Smooth muscle cell (in vitro differentiated cells): ENCODE measurements around the gene METTL27. TPM values are rescaled to one million over a fixed set of nuclear protein-coding genes. Genes with fewer than 3 reads are reported as not detected.

Experiments used
- DNase-seq: peaks from one replicate; lab custom pipeline; 2025; ENCODE audit not compliant: unreplicated experiment; lab: John Stamatoyannopoulos, UW
- H2AFZ ChIP-seq: fragments of 200-600 bp; sonication (generic); 2 replicates; pipeline ENCODE4 v1.6.0; 2016; ENCODE audit warnings: antibody characterized with exemption, low read depth, mild to moderate bottlenecking
- H3F3A ChIP-seq: fragments of 200-600 bp; sonication (generic); 2 replicates; pipeline ENCODE4 v1.6.0; 2017; ENCODE audit warnings: antibody characterized with exemption, low read depth
- H3K27ac ChIP-seq: fragments of 200-600 bp; sonication (generic); 2 replicates; pipeline ENCODE4 v1.5.1; 2016; ENCODE audit warnings: low read depth, mild to moderate bottlenecking
- H3K27me3 ChIP-seq: fragments of 200-600 bp; sonication (generic); 2 replicates; pipeline ENCODE4 v1.6.1; 2016; ENCODE audit warnings: low read depth, mild to moderate bottlenecking
- H3K36me3 ChIP-seq: fragments of 200-600 bp; sonication (generic); 2 replicates; pipeline ENCODE4 v1.5.1; 2016; ENCODE audit warnings: low read depth
- H3K4me1 ChIP-seq: fragments of 200-600 bp; sonication (generic); 2 replicates; pipeline ENCODE4 v1.5.1; 2016; ENCODE audit warnings: low read depth
- H3K4me2 ChIP-seq: fragments of 200-600 bp; sonication (generic); 2 replicates; pipeline ENCODE4 v1.6.0; 2016; ENCODE audit warnings: mild to moderate bottlenecking
- H3K4me3 ChIP-seq: fragments of 200-600 bp; sonication (generic); 2 replicates; pipeline ENCODE4 v1.5.1; 2016; ENCODE audit warnings: mild to moderate bottlenecking
- H3K79me2 ChIP-seq: fragments of 200-600 bp; sonication (generic); 2 replicates; pipeline ENCODE4 v1.6.0; 2016; ENCODE audit warnings: low read depth, mild to moderate bottlenecking
- H3K9ac ChIP-seq: fragments of 200-600 bp; sonication (generic); 2 replicates; pipeline ENCODE4 v1.6.0; 2016; ENCODE audit warnings: low read depth
- H3K9me3 ChIP-seq: fragments of 200-600 bp; sonication (generic); replicated peaks from 2 replicates; pipeline ENCODE4 v1.5.1; 2016; ENCODE audit warnings: low read depth
- H4K20me1 ChIP-seq: fragments of 200-600 bp; sonication (generic); 2 replicates; pipeline ENCODE4 v1.6.0; 2016; ENCODE audit warnings: low read depth
- WGBS: methylation state at CpG from one replicate; pipeline ENCODE4 v1.1.7; 2016; ENCODE audit warnings: low lambda C conversion rate; 5-methylcytosine and 5-hydroxymethylcytosine counted together
- polyA plus RNA-seq: library from polyadenylated mRNA; unstranded; fragments of >200 nt; fragmentation: Nextera tagmentation; extraction: Ambion mirVana; gene quantifications from 2 replicates; pipeline ENCODE4 v1.2.1, GENCODE V29; 2016
- total RNA-seq: library from RNA; depleted of rRNA; stranded (reverse); fragments of >200 nt; gene quantifications from 2 replicates; pipeline ENCODE4 v1.2.3, GENCODE V29; 2014
- TF ChIP-seq, protein P1 (sequence below): fragments of 200-600 bp; sonication (generic); IDR thresholded peaks from 2 replicates; pipeline ENCODE4 v1.5.1; 2017; ENCODE audit warnings: borderline replicate concordance, mild to moderate bottlenecking, antibody characterized with exemption; ENCODE audit not compliant: insufficient read depth, poor library complexity, severe bottlenecking

Gene METTL27
- total and polyA plus RNA-seq, 2 experiments from 2014 or later, result 0.54 to 4.1 TPM

DNA sequence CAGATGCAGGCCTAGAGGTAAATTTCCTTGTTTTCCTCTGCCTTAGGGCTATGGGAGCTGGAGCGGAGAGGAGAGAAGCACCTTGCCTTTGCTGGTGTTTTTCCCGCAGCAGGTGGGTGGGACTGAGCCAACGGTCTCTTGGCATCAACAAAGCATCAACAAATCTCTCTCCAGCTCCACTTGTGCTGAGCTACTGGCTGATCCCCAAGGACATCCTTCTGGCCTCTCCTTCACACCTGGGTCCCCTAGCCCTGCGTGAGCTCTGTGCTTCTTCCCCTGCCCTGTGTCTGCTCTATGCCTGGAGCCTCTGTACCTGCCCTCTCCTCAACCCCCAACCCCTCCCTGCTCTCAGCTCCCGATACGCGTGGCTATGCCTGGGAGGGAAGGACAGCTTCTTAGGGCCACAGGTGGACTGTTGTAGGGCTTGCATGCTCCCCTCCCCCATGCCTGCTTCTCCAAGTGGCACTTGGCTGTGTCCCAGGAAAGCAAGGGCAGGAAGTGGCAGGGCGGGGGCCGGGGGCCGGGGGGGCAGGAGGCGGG lies 14.7 kb downstream of the METTL27 start:
- Histone ChIP-seq H2AFZ (no peak overlapping the region), H3K9ac (no peak overlapping the region), H3K9me3 (no peaks in the 10 kb centered on the region), H3K36me3 (no peaks in the 10 kb centered on the region), H3K27ac (peak overlapping the region; percentile 10), H3K4me2 (no peak overlapping the region), H4K20me1 (peaks cover 4% of the 10 kb centered on the region), H3K79me2 (no peaks in the 10 kb centered on the region), H3K27me3 (no peaks in the 10 kb centered on the region), H3K4me1 (peaks cover 7% of the 10 kb centered on the region), H3K4me3 (no peak overlapping the region), H3F3A (peaks cover 9% of the 10 kb centered on the region)
- TF ChIP-seq, protein P1, sequence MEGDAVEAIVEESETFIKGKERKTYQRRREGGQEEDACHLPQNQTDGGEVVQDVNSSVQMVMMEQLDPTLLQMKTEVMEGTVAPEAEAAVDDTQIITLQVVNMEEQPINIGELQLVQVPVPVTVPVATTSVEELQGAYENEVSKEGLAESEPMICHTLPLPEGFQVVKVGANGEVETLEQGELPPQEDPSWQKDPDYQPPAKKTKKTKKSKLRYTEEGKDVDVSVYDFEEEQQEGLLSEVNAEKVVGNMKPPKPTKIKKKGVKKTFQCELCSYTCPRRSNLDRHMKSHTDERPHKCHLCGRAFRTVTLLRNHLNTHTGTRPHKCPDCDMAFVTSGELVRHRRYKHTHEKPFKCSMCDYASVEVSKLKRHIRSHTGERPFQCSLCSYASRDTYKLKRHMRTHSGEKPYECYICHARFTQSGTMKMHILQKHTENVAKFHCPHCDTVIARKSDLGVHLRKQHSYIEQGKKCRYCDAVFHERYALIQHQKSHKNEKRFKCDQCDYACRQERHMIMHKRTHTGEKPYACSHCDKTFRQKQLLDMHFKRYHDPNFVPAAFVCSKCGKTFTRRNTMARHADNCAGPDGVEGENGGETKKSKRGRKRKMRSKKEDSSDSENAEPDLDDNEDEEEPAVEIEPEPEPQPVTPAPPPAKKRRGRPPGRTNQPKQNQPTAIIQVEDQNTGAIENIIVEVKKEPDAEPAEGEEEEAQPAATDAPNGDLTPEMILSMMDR, result no peak
- WGBS, result 29% methylated on average over 10 of the region's 11 CpGs
- no peak for DNase-seq

DNA sequence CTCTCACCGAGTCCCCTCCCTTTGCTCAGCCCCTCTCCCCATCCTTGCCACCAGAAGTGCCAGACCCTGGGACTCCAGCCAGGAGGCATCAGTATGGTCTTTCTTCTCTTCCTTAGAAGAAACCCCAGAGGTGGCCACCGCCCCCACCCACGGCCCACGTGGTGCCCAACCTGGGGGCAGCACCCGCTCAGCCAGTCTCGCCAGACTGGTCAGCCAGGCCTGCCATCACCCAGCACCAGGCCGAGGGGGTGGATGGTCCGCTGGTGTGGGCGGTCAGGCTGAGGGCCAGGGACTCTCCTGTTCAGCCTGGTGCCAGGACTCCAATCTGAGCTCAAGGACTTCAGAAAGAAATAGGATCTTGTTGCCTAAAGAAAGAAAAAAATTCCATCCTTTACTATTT lies 17.3 kb downstream of the METTL27 start:
- Histone ChIP-seq H3K4me3 (no peak overlapping the region), H3K79me2 (no peaks in the 10 kb centered on the region), H4K20me1 (no peaks in the 10 kb centered on the region), H3K27ac (no peak overlapping the region), H3K27me3 (no peaks in the 10 kb centered on the region), H3K36me3 (no peaks in the 10 kb centered on the region), H3K4me2 (no peak overlapping the region), H3K9ac (no peak overlapping the region), H2AFZ (no peak overlapping the region), H3F3A (peaks cover 9% of the 10 kb centered on the region), H3K9me3 (no peaks in the 10 kb centered on the region), H3K4me1 (no peaks in the 10 kb centered on the region)
- no peak for DNase-seq
- 94% methylated on average over 9 of the region's 9 CpGs for WGBS
- TF ChIP-seq, protein P1, result no peak

DNA sequence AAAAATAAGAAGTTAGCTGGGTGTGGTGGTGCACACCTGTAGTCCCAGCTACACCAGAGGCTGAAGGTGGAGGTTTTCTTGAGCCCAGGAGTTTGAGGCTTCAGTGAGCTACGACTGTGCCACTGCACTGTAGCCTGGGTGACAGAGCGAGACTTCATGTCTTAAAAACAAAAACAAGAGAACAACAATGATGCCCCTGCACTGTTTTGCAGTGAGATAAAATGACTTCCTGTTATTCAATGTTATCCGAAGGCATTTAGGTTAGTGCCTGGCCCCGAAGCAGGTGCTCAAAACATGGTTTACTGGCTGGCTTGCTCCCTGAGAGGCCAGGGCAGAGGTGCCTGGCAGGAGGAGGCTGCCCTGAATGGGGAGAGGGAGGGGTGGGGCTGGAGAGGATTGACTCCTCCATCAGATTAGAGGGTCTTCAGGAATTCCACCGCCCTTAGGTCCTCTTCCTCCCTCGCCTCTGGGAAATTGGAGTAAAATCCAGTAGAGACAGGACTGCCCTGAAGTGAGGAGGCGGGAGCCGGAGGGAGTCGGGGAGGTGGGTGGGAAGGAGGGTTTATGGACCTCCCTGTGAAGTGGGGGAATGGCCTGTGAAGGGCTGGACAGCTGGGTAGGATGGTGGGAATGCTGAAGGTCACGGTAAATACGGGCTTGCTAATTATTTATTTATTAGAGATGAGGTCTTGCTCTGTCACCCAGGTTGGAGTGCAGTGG lies 18.3 kb downstream of the METTL27 start:
- Histone ChIP-seq H4K20me1 (no peaks in the 10 kb centered on the region), H3F3A (peaks cover 9% of the 10 kb centered on the region), H3K27me3 (no peaks in the 10 kb centered on the region), H3K9ac (no peak overlapping the region), H3K4me1 (no peaks in the 10 kb centered on the region), H3K36me3 (no peaks in the 10 kb centered on the region), H3K27ac (no peak overlapping the region), H3K4me3 (no peak overlapping the region), H3K9me3 (no peaks in the 10 kb centered on the region), H3K79me2 (no peaks in the 10 kb centered on the region), H2AFZ (no peak overlapping the region), H3K4me2 (no peak overlapping the region)
- DNase-seq, result no peak
- WGBS, result 86% methylated on average over 11 of the region's 11 CpGs
- TF ChIP-seq, protein P1, result no peak

DNA sequence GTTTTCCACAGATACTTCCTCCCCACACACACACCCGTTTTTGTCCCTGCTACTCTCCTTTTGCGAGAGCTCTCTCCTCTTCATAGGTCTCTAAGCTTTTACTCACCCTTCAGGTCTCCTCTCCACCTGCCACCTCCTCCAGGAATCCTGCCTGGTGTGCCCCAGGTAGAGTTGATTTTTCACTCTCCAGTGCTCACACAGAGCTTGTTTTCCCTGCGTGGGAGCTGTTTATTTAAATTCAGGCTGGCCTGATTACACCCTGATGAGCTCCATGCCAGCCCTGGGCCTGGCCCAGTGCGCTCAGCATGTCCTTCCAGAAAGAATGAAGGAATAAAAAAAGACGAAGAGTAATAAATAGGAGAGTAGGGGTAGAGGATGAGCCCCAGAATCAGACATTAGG lies 19.1 kb downstream of the METTL27 start:
- DNase-seq, result no peak
- H3K27me3 ChIP-seq, result no peaks in the 10 kb centered on the region
- TF ChIP-seq, protein P1, result no peak
- H4K20me1 ChIP-seq, result no peaks in the 10 kb centered on the region
- no peaks in the 10 kb centered on the region for H3K4me1 ChIP-seq
- H3K9ac ChIP-seq, result peak overlapping the region; percentile 84
- no peaks in the 10 kb centered on the region for H3K36me3 ChIP-seq
- H3K4me2 ChIP-seq, result peak overlapping the region; percentile 55
- no peak overlapping the region for H3K4me3 ChIP-seq
- no peaks in the 10 kb centered on the region for H3K9me3 ChIP-seq
- no peak overlapping the region for H2AFZ ChIP-seq
- 72% methylated on average over 5 of the region's 5 CpGs for WGBS
- H3K79me2 ChIP-seq, result no peaks in the 10 kb centered on the region
- H3F3A ChIP-seq, result peaks cover 9% of the 10 kb centered on the region
- peak overlapping the region; percentile 96 for H3K27ac ChIP-seq
